Ramos (cell line): ENCODE results near the gene ADI1.
"Not testable (repeated sequence)": the region's sequence is repeated elsewhere in the genome, so short reads cannot be mapped to it uniquely, and the experiment has no call there.

Experiments used
- in situ Hi-C: fragments of 300-500 bp; cut with MboI; formaldehyde crosslinking; loops from one replicate; pipeline ENCODE4 v1.14.3; 2022; ENCODE audit warnings: low sequenced_read_pairs; ENCODE audit not compliant: unreplicated experiment

ADI1 gene

DNA sequence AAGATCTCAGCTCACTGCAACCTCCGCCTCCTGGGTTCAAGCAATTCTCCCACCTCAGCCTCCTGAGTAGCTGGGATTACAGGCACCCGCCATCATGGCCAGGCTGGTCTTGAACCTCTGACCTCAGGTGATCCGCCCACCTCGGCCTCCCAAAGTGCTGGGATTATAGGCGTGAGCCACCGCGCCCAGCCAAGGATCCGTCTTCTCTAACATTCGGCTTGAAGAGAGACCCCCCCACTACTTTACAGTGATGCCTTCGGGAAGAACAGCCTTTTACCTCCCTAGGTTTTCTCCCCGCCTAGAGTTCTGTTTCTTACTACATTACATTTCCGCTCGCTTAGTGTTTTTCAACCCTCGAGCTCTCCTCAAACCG lies 22.6 kb downstream of the ADI1 start:
- in situ Hi-C loops: not testable (repeated sequence)

- in situ Hi-C loops: no loop called here
These were observed 24.2 kb downstream of the ADI1 start for GRCh38 chr2:3494984-3495666.

DNA sequence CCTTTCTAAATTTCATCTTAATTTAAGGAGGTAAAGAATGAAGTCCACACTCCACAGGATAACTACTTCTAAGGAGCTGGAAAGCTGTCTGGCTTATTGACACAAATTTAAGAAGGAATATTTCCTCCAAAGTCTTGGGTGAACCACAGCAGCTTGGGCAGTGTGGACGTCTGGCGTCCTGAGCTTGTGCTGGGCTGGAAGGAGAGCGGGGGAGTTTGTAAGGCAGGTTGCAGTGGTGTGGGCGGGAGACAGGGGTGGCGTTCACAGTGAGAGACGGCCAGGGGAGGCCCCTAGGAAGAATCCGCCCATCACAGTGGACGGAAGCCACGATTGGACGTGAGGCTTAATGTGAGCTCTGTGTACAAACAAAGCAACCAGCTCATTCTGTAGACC lies 25.7 kb downstream of the ADI1 start:
- in situ Hi-C loops: no loop called here

DNA sequence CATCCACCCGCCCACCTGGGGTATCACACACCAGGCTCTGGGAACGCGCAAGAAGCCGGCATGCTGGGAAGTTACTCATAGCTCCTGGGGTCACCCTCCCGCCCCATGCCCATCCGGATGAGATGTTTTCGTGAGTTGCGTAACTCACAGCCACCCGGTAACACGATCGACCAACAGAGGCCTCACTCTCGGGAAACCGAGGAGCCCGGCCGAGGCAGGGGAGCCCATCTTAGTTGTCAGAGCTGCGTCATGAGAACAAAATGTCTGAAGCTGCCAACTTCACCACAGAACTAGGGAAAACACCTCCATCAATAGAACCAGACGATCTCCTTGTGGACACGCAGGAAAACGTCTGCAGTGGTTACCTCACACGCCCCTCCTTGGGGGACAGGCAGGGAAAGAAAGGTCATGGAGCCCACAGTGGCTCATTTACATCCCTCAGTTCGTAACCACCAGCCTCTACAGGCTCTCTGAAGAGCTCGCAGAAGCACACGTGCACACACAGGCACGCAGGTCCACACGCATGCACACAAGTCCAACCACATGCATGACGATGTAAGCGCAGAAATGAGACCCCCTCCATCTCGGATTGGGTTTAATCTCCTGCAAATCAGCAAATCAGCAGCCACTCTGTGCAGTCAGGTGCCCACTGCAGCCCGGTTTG lies 26.2 kb downstream of the ADI1 start:
- in situ Hi-C loops: no loop called here

DNA sequence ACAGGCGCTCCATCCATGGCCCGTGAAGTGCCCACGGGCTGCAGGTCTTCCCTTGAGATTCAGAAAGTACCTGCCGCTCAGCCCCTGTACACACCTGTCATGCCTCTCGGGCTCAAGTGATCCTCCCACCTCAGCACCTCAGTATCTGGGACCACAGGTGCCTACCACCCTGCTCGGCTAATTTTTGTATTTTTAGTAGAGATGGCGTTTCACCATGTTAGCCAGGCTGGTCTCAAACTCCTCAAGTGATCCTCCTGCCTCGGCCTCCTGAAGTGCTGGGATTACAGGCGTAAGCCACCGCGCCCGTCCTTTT lies 26.9 kb downstream of the ADI1 start:
- in situ Hi-C loops: not testable (repeated sequence)

DNA sequence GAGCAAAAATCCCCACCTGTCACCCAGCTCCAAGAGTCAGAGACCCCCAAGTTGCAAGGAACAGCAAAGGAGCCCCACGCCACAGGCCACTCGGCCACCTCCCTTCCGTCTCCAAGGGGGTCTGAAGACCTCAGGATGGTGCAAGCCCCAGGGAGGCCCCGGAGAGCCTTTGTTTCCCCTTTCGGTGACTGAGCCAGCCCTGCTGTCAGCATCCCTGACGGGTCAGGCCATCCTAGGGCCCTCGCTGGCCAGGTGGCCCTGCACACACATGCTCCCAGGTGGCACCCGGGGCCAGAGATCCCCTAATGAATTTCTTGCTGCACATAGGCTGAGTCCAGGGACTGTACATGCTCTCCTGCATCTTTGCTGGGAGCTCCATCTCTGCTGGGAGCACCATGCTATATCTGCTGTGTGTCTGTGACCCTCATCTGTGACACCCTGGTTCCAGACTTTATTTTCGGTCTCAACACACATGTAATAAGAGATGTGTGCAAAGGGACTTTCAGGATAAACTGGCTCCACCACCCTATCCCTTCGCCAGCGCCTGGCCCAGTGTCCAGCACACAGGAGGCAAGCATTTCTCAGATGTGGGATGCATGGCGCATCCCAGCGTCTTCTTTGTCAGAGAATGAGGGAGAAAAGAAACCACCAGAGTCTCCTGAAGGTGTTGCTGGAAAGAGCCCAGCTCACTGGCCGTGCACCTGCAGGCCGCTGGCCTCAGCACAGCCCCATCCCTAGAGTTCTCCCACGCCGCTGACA lies 27.4 kb downstream of the ADI1 start:
- in situ Hi-C loops: no loop called here

DNA sequence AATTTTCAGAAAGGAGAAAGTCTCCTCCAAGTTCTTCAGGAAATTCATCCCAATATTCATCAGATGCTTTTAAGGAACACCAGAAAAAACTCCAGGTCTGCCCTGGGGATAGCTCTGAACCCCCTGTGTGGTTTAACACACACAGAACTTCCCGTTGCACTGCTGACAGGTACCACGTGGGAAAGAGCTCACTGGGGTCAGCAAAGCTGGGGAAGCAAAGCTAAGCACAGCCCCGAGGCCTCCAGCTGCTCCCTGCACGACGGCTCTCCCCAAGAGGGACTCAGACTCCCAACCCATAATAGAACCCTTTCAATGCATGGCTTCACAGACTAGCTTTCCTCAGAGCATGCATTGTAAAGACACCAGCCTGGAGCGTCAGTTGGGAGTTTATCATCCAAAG lies 28.0 kb downstream of the ADI1 start:
- in situ Hi-C loops: no loop called here

- in situ Hi-C loops: no loop called here
These were observed 28.9 kb downstream of the ADI1 start for GRCh38 chr2:3490191-3491170.

DNA sequence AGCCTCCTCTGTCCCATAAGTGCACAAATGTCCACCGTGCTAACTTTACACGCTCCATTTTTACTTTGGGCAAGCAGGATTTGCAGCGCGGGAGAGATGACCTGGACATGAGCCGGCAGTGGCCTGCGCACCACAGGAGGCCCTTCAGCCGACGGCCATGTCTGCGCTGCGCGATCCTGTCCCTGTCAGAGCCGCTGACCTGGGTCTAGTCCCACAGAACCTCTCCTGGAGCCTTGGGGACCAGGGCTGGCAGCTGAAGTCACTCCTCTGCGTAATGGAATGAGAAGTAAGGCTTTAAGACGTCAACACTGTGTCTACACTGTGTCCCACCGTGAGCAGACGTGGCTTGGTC lies 29.6 kb downstream of the ADI1 start:
- in situ Hi-C loops: no loop called here

DNA sequence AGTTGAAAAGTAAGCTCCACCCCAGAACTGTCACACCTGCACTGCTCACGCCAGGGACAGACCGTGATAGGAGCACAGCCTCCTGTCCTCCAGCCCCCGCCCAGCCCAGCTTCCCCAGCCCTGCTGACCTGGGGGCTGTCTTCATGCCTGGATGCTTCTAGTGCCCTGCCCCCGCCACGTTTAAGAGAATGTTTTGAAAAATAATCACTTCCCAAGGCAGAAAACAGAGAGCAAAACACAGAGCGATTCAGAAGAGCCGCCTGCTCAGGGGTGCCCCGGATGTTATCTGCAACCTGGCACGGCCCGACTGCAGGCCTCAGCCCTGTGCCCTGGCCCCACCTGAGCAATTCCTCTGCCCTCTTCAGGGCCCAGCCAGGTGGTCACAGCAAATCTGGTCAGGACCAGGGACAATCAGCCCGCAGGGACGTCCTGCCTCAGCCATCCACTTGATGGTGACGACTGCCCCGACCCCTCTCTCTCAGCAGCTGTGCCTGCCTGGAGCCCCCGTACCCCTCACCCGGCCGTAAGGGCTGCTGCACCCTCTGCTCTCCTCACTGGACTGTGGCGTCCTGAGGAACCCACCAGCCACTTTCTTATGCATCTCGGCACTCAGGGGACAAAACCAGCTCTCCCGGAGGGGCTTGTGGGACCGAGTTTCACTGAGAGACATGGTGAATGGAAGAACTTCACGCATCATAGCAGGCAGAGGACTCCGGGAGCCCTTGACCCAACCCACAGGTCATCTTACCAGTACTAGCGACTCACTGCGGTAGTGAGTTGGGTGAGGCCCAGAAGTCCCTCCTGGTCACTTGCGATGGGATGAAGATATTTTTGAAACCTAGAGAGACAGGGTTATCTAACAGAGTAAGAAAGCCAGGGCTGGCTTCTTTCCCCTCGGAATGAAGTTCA lies 30.2 kb downstream of the ADI1 start:
- in situ Hi-C loops: no loop called here

- in situ Hi-C loops: no loop called here
These were observed 31.2 kb downstream of the ADI1 start for GRCh38 chr2:3488061-3488531.

GRCh38 chr2:3487432-3487831 lies 31.9 kb downstream of the ADI1 start:
- in situ Hi-C loops: no loop called here

GRCh38 chr2:3487028-3487425 lies 32.3 kb downstream of the ADI1 start:
- in situ Hi-C loops: no loop called here

DNA sequence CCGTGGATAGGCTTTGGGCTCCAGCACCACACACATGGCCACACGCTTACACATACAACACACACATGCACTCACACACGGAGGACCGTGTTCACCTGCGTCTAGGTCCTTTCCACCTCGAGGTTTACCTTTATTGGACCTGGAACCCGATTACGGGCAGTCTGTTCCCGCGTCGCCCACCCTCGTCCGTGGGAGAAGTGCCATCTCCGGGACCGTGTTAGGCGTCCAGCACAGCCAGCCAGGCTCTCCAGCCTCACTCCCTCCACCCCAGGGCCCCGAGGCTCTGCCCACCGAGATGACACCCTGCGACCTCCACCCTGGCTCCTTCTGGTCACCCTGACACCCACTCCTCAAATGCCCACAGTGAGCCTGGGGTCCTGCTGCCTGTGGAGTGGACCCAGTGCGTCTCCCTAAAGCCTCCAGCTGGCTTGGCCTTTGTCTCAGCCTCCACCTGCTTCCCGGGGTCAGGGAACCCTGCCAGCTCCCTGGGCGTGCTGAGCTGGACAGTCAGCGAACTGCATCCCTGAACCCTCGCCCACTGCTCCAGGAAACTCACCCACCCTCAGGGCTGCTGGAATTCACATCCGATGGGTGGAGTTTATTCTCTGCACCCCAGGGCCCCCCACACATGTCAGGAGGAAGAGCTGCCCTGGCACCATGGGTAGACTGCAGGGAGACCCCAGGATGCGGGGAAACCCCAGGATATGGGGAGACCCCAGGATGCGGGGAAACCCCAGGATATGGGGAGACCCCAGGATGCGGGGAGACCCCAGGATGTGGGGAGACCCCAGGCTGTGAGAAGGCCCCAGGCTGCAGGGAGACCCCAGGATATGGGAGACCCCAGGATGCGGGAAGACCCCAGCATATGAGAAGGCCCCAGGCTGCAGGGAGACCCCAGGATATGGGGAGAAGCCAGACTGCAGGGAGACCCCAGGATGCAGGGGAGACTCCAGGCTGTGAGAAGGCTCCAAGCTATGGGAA lies 33.0 kb downstream of the ADI1 start:
- in situ Hi-C loops: no loop called here

DNA sequence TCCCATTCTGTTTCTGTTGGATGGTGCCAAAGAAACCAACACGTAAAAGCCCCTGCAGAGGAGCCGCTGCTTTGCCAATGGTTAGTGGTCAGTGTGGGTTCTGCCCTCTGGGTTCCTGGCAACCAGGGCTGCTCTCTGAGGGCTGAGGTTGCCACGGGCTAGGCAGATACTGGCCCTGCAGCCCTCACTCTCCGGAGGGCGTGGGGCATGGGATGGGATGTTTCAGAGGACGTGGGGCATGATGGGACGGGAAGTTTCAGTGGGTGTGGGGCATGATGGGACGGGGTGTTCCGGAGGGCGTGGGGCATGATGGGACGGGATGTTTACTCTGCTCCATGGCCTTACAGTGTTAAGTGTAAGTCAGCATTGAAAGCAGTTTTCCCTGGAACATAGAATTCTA lies 34.2 kb downstream of the ADI1 start:
- in situ Hi-C loops: no loop called here

GRCh38 chr2:3483986-3484960 lies 35.1 kb downstream of the ADI1 start:
- in situ Hi-C loops: no loop called here
